ENCODE data around the gene GPX1.

The GPX1 gene

DNA sequence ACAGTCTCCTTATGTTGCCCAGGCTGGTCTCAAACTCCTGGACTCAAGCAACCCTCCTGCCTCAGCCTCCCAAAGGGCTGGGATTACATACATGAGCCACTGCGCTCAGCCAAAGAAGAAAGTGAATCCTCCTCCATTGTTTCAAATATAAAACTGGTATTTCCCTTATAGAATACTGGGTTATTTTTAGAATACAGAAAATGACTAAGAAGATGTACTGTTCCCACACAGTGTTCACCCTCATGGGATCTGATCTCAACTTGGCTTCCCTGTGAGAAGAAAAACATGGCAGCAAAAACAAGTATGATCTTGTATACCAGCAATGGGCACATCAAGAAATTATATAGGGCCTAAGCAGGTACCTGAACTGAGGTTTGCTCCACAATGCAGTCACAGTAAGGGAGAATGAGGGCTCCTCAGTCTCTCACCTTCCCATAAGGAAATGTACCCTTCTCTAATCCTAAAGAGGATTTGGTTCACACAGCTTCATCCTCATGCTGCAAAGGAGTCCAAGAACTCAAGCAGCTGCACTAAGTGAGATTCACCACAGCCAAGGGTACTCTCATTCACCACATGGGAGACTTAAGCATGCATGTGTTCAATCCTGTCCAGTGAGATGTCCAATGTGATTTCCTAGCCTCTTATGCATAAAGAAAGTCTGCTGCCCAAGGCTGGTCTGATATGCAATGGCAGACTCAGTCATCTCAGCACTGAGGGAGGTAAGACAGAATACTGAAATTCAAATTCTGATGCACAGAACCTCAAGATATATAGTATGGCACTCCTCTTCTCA lies 44.1 kb downstream of the GPX1 start:
- DNase-seq = no peak

GRCh38 chr3:49311283-49311682 lies 46.9 kb downstream of the GPX1 start:
- DNase-seq = no peak

DNA sequence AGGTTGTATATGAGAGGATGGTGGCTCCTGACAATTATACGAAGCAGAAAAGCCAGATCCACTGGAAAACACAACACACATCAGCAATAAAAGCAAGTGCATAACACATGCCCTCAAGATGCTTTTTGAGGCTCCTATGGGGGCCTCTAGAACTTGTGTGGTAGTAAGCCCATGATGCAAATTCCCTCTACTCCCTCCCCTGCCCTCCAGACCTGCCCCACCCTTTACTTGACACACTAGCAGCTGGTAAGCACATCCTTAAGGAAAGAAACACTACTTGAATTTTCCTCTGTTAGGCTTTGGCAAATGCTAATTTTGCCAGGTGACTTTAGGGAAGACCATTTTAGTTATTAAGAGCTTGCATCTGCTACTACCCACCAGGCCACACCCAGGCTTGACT lies 47.5 kb downstream of the GPX1 start:
- DNase-seq = no peak
